Stimulated activated naive CD8-positive, alpha-beta T cell treated with anti-CD3 and anti-CD28 coated beads, Interleukin-15, Interleukin-2, amounts not matched to agents 100 ng/mL and 50 ng/mL, for 24 hours (primary cell): Measurements from ENCODE around the gene CEP290.

Source experiments
- H3K27ac Mint-ChIP-seq: one replicate; pipeline ENCODE4 v1.8.0; 2021; ENCODE audit warnings: mild to moderate bottlenecking, mixed read lengths
- H3K27me3 Mint-ChIP-seq: one replicate; pipeline ENCODE4 v1.8.0; 2021; ENCODE audit warnings: mixed read lengths
- H3K36me3 Mint-ChIP-seq: one replicate; pipeline ENCODE4 v1.8.0; 2021; ENCODE audit warnings: low read depth, mixed read lengths
- H3K4me1 Mint-ChIP-seq: one replicate; pipeline ENCODE4 v1.8.0; 2021; ENCODE audit warnings: low read depth, mixed read lengths
- H3K4me3 Mint-ChIP-seq: one replicate; pipeline ENCODE4 v1.8.0; 2021; ENCODE audit warnings: mild to moderate bottlenecking, mixed read lengths
- H3K9me3 Mint-ChIP-seq: one replicate; pipeline ENCODE4 v1.8.0; 2021; ENCODE audit warnings: mixed read lengths

CEP290 gene

GRCh38 chr12:88113871-88114270 is 28.0 kb downstream of the CEP290 start:
- Mint-ChIP-seq H3K27me3 (no peaks in the 10 kb centered on the region), H3K9me3 (no peaks in the 10 kb centered on the region), H3K4me1 (peaks cover 3% of the 10 kb centered on the region), H3K27ac (no peak overlapping the region), H3K36me3 (peaks cover 77% of the 10 kb centered on the region), H3K4me3 (no peak overlapping the region)

DNA sequence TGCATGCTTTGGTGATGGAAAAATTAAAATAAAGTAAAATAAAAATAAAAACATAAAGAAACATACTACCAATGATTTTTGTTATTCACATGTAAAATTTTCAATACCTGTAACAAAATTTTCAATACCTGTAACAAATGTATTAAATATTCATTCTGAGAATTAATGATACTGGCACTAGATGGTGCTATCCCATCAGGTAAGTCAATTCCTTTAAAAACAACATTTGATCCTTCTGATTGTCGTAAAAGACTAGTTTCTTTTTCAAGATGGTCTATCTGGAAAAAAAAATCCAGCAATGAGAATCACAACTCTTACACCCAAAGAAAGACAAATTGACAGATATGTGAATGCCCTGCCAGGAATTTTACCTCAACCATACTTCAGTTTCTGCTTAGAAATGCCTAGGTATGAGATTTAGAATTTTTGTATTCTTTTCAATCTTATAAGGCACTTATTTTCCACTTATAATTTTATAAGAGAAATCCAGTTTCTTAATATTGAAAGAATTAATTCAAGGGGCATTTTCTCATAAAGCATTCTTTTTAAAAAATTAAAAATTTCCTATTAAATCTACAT is 30.7 kb downstream of the CEP290 start:
- H3K9me3 Mint-ChIP-seq = no peaks in the 10 kb centered on the region
- no peak overlapping the region for H3K27ac Mint-ChIP-seq
- peaks cover 3% of the 10 kb centered on the region for H3K4me1 Mint-ChIP-seq
- H3K36me3 Mint-ChIP-seq = peaks cover 73% of the 10 kb centered on the region
- no peak overlapping the region for H3K4me3 Mint-ChIP-seq
- no peaks in the 10 kb centered on the region for H3K27me3 Mint-ChIP-seq

DNA sequence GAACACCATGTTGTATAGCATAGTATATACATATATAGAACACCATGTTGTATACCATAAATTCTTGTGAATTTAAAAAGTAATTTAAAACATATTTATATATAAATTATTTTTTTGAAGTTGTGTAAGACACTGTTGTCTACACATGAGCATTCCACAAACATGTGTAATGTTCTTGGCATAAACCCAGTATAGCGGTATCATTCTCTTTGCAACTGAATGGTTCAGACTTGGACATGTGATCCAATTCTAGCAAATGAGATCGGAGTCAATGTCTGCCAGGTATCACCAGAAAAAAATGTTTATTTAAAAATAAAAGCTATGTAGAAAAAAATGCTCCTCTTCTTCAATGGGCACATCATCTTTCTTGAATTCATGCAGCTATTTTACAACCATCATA is 33.9 kb downstream of the CEP290 start:
- H3K4me1 Mint-ChIP-seq = peaks cover 3% of the 10 kb centered on the region
- H3K36me3 Mint-ChIP-seq = peaks cover 70% of the 10 kb centered on the region
- H3K27me3 Mint-ChIP-seq = no peaks in the 10 kb centered on the region
- H3K4me3 Mint-ChIP-seq = no peak overlapping the region
- no peak overlapping the region for H3K27ac Mint-ChIP-seq
- no peaks in the 10 kb centered on the region for H3K9me3 Mint-ChIP-seq

- Mint-ChIP-seq H3K27me3 (no peaks in the 10 kb centered on the region), H3K4me1 (no peaks in the 10 kb centered on the region), H3K4me3 (no peak overlapping the region), H3K9me3 (no peaks in the 10 kb centered on the region), H3K27ac (no peak overlapping the region), H3K36me3 (peaks cover 38% of the 10 kb centered on the region)
These were observed 48.3 kb downstream of the CEP290 start for GRCh38 chr12:88093573-88093972.

- no peak overlapping the region for H3K4me3 Mint-ChIP-seq
- no peak overlapping the region for H3K27ac Mint-ChIP-seq
- no peaks in the 10 kb centered on the region for H3K9me3 Mint-ChIP-seq
- H3K27me3 Mint-ChIP-seq = no peaks in the 10 kb centered on the region
- no peaks in the 10 kb centered on the region for H3K4me1 Mint-ChIP-seq
- H3K36me3 Mint-ChIP-seq = peaks cover 37% of the 10 kb centered on the region
These were observed 49.1 kb downstream of the CEP290 start for GRCh38 chr12:88092771-88093170.

- H3K27ac Mint-ChIP-seq = no peak overlapping the region
These were observed 57.7 kb downstream of the CEP290 start for GRCh38 chr12:88084210-88084609.

GRCh38 chr12:88083634-88084033 is 58.3 kb downstream of the CEP290 start:
- H3K4me3 Mint-ChIP-seq = no peak overlapping the region
- no peak overlapping the region for H3K27ac Mint-ChIP-seq
- no peaks in the 10 kb centered on the region for H3K9me3 Mint-ChIP-seq
- no peaks in the 10 kb centered on the region for H3K27me3 Mint-ChIP-seq
- H3K36me3 Mint-ChIP-seq = peaks cover 62% of the 10 kb centered on the region
- no peaks in the 10 kb centered on the region for H3K4me1 Mint-ChIP-seq

More at GRCh38 chr12:88084210-88084609, 57.7 kb downstream of the CEP290 start:
- H3K4me3 Mint-ChIP-seq = no peak overlapping the region
- peaks cover 67% of the 10 kb centered on the region for H3K36me3 Mint-ChIP-seq
- no peaks in the 10 kb centered on the region for H3K27me3 Mint-ChIP-seq
- no peaks in the 10 kb centered on the region for H3K4me1 Mint-ChIP-seq
- no peaks in the 10 kb centered on the region for H3K9me3 Mint-ChIP-seq

DNA sequence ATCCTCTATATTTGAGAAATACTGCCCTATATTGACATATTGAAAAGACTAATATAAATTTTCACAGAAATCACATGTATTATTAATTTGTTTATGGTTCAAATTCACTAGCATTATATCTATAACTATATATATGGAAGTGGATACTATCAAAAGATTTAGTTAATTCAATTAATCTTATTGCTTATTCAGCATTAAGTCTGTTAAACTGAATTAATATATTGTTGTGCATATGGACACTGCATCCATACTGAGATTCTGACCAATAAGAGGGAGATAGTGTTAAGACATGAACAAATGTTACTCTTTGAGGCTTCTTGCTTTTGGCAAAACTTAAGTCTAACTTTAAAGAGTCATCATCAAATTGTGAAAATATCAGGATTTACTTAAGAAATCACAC is 60.6 kb downstream of the CEP290 start:
- H3K9me3 Mint-ChIP-seq = no peaks in the 10 kb centered on the region
- no peaks in the 10 kb centered on the region for H3K27me3 Mint-ChIP-seq
- peaks cover 70% of the 10 kb centered on the region for H3K36me3 Mint-ChIP-seq
- H3K4me3 Mint-ChIP-seq = no peak overlapping the region
- H3K4me1 Mint-ChIP-seq = no peaks in the 10 kb centered on the region
- no peak overlapping the region for H3K27ac Mint-ChIP-seq

- no peaks in the 10 kb centered on the region for H3K9me3 Mint-ChIP-seq
- no peak overlapping the region for H3K27ac Mint-ChIP-seq
- no peak overlapping the region for H3K4me3 Mint-ChIP-seq
- H3K4me1 Mint-ChIP-seq = peaks cover 13% of the 10 kb centered on the region
- H3K27me3 Mint-ChIP-seq = no peaks in the 10 kb centered on the region
- H3K36me3 Mint-ChIP-seq = peaks cover 52% of the 10 kb centered on the region
These were observed 74.6 kb downstream of the CEP290 start for GRCh38 chr12:88067301-88067700.

DNA sequence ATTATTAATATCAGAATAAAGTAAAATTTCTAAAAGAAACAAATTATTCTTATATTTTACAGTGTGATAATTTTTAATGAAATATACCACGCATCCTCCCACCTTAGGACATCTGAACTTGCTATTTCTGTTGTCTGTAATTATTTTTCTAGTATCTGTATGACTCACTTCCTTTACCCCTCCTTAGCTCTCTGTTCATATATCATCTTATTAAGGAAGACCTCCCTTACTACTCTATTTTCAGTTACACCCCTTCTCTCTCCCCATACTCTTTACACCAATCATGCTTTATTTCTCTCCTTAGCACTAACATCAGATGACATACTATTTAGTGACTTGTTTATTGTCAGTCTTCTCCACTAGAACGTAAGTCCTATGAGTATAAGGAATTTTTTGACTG is 78.5 kb downstream of the CEP290 start:
- Mint-ChIP-seq H3K27ac (no peak overlapping the region), H3K27me3 (no peaks in the 10 kb centered on the region), H3K4me3 (no peak overlapping the region), H3K9me3 (no peaks in the 10 kb centered on the region), H3K36me3 (peaks cover 51% of the 10 kb centered on the region), H3K4me1 (peaks cover 13% of the 10 kb centered on the region)

DNA sequence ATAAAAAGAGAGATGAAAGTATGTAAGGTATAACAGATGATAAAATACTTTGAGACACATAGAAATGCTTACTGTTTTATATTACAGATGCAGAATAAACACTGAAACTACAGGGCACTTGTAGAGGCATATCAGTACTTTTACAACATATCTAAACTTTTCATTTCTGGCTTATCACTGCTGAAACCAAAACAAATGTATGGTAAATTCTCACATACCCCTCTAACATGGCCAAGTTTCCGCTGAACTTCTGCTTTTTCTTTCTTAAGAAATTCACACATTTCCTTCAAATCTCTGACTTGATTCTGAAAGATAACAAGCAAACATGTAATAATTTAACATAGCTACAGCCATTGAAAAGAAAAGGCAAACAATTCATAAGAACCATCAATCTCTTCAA is 79.4 kb downstream of the CEP290 start:
- Mint-ChIP-seq H3K4me1 (peaks cover 13% of the 10 kb centered on the region), H3K9me3 (no peaks in the 10 kb centered on the region), H3K27me3 (no peaks in the 10 kb centered on the region), H3K27ac (no peak overlapping the region), H3K4me3 (no peak overlapping the region), H3K36me3 (peaks cover 56% of the 10 kb centered on the region)

DNA sequence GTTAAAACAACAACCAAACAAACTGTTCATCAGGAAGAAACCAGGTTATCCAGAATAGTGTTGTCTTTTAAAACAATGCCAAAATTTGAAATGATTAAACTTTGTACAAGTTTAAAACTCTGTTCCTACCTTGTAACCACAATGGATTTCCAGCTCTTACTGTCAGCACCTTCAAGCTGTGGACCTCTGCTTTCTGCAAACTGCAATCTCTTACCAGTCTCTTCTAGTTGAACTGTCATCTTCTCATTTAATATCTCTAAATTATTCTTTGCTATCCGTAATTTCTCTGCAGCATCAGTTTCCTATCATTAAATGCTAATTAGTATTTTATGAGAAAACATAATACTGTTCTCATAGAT is 83.2 kb downstream of the CEP290 start:
- H3K9me3 Mint-ChIP-seq = no peaks in the 10 kb centered on the region
- no peak overlapping the region for H3K4me3 Mint-ChIP-seq
- no peaks in the 10 kb centered on the region for H3K27me3 Mint-ChIP-seq
- no peak overlapping the region for H3K27ac Mint-ChIP-seq
- peaks cover 63% of the 10 kb centered on the region for H3K36me3 Mint-ChIP-seq
- H3K4me1 Mint-ChIP-seq = peaks cover 13% of the 10 kb centered on the region

- peaks cover 59% of the 10 kb centered on the region for H3K36me3 Mint-ChIP-seq
These were observed 83.7 kb downstream of the CEP290 start for GRCh38 chr12:88057994-88058718.

DNA sequence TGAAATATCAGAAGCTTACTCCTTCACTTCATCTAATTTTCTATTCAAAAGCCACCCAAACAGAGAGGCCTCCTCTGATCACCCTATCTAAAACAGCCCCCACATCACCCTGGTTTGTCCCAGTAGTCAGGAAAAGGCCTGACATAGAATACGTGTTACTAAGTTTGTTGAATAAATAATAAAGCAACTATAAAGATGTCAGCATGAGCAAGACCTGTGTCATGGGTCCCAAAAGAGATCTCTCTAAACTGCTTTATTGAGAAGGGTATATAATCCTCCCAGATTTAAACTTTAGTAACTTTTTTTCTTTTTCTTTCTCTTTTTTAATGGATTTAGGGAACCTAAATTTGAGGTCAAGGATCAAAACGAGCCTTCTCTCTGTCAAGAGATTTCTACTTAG is 85.3 kb downstream of the CEP290 start:
- H3K4me1 Mint-ChIP-seq = no peaks in the 10 kb centered on the region
- H3K36me3 Mint-ChIP-seq = peaks cover 57% of the 10 kb centered on the region
- H3K27ac Mint-ChIP-seq = no peak overlapping the region
- H3K27me3 Mint-ChIP-seq = no peaks in the 10 kb centered on the region
- no peaks in the 10 kb centered on the region for H3K9me3 Mint-ChIP-seq
- H3K4me3 Mint-ChIP-seq = no peak overlapping the region

More at GRCh38 chr12:88057994-88058718, 83.7 kb downstream of the CEP290 start:
- Mint-ChIP-seq H3K9me3 (no peaks in the 10 kb centered on the region), H3K27me3 (no peaks in the 10 kb centered on the region), H3K4me3 (no peak overlapping the region), H3K4me1 (peaks cover 8% of the 10 kb centered on the region), H3K27ac (no peak overlapping the region)

GRCh38 chr12:88052686-88053085 is 89.2 kb downstream of the CEP290 start:
- peaks cover 40% of the 10 kb centered on the region for H3K36me3 Mint-ChIP-seq
- no peaks in the 10 kb centered on the region for H3K9me3 Mint-ChIP-seq
- no peak overlapping the region for H3K27ac Mint-ChIP-seq
- H3K4me3 Mint-ChIP-seq = no peak overlapping the region
- no peaks in the 10 kb centered on the region for H3K4me1 Mint-ChIP-seq
- H3K27me3 Mint-ChIP-seq = no peaks in the 10 kb centered on the region

GRCh38 chr12:88044035-88044434 is 97.9 kb downstream of the CEP290 start:
- Mint-ChIP-seq H3K27me3 (no peaks in the 10 kb centered on the region), H3K4me3 (no peak overlapping the region), H3K36me3 (peaks cover 63% of the 10 kb centered on the region), H3K9me3 (no peaks in the 10 kb centered on the region), H3K27ac (no peak overlapping the region), H3K4me1 (peaks cover 9% of the 10 kb centered on the region)
